GM15510 (cell line): ENCODE results near the gene MAP4K3.

Experiments
- POLR2A ChIP-seq: IDR thresholded peaks from 3 replicates; pipeline ENCODE4 v1.6.1; 2011; ENCODE audit warnings: borderline replicate concordance; ENCODE audit not compliant: insufficient read length; ENCODE audit errors: extremely low read depth

MAP4K3 gene

DNA sequence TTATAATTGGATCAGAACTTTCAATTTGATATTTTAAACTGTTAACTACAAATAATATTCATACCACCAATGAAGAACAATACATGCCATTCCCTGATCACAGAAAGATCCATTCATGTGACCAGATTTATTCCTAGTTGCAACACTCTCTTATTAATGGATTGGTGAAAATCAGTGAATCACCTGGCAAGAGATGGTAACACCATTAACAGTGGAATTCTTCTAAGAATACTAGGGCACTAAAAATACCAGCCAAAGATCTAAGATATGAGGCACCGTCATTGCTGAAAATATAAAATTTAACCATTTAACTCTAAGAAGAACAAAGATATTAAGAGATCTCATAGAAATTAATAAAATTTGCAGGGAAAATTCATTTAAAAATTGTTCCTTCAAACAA, 58.1 kb downstream of the MAP4K3 start:
- TF ChIP-seq POLR2A = no peak

GRCh38 chr2:39377226-39377939, 59.7 kb downstream of the MAP4K3 start:
- TF ChIP-seq POLR2A = no peak

- TF ChIP-seq POLR2A = no peak
These were observed 61.2 kb downstream of the MAP4K3 start for GRCh38 chr2:39375917-39376316.

GRCh38 chr2:39373181-39373802, 63.8 kb downstream of the MAP4K3 start:
- no peak for TF ChIP-seq POLR2A

DNA sequence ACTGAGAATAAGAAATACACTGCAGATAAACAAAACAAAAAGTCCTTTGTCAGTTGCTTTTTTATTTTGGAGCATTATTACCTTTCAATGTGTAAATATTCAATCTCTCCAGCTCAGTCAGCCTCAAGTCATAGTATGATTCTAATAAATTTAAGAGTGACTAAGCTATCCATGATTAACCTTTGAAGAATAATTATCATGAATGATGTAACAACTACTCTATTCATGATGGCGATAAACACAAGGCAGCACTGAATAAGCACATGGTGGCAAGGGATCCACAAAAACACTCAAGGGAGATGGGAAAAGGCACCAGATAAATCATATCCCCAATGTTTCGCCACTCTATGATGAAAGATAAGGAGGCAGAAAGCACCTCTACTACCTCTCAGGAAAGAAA, 67.0 kb downstream of the MAP4K3 start:
- TF ChIP-seq POLR2A = no peak

- no peak for TF ChIP-seq POLR2A
These were observed 68.2 kb downstream of the MAP4K3 start for GRCh38 chr2:39368846-39369245.

DNA sequence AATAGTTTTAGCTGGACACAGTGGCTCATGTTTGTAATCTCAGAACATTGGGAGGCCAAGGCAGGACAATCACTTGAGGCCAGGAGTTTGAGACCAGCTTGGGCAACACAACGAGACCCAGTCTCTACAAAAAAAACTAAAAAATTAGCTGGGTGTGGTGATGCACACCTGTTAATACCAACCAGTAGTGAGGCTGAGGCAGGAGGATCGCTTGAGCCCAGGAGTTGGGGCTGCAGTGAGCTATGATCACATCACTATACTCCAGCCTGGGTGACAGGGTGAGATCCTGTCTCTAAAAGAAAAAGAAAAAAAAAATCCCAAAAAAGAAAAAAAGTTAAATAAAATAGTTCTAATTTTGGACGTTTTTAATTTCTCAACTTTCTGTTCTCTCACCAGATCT, 68.7 kb downstream of the MAP4K3 start:
- no peak for TF ChIP-seq POLR2A

- TF ChIP-seq POLR2A = no peak
These were observed 74.5 kb downstream of the MAP4K3 start for GRCh38 chr2:39362595-39362994.

GRCh38 chr2:39361511-39361910, 75.6 kb downstream of the MAP4K3 start:
- no peak for TF ChIP-seq POLR2A

GRCh38 chr2:39359453-39360038, 77.5 kb downstream of the MAP4K3 start:
- no peak for TF ChIP-seq POLR2A

DNA sequence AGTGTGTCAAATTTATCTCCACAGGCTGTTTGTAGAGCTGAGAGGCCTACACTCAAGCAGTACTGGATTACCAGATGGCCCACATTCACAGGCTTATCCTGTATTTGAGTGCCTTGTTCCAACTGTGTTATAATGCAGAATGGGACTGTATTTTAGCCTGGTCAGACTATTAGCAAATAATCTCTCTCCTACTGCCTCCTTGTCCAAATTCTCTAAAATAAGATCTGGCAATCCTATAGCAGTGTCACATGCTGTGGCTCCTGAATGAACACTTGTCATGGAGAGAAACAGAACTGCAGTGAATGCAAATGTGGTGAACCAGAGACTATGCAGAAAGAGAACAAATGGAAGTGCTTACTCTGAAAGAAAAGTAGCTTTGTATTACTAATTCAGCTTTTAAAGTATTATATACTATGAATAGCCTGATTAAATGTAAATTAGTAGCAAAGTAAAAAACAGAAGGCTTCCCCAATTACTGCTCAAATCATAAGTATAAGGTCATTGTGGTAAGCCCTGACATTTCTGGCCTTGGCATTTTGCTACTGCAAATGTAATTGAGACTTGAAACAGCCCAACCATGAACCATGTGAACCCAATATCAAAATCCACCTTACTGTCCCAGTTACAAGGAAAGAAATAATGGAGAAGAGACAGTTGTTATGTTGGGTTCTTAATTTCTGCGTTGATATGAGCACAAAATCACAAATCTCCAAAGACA, 80.0 kb downstream of the MAP4K3 start:
- no peak for TF ChIP-seq POLR2A

DNA sequence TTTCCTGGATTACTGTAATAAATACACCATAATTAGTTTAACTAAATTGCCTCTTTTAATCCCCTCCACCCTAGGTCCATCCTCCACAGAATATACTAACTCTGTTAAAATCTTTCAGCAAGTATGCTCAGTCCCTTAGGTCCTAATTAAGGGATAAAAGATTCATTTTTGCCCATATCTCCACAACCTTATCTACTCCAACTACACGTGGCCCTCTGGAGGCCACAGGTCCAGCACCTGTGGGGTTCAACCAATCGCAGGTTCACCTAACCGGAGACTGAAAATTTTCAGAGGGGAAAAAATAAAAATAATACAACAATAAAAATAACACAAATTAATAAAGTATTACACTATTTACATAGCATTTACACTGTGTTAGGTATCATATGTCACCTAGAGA, 86.4 kb downstream of the MAP4K3 start:
- no peak for TF ChIP-seq POLR2A

DNA sequence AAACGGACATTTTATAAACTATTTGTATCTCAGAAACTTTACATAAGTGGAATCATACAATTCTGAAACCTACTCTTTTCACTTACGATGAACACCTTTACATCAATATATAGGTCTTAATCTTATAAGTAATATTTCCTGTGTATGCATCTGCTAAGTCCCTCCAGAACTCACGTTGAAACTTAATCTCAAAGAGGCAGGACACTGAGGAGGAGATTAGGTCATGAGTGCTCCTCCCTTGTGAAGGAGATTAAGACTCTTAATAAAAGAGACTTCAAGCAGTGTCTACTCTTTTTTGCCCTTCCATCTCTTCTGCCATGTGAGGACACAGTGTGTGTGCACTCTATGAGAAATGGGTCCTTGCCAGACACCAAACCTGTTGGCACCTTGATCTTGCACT, 98.6 kb downstream of the MAP4K3 start:
- no peak for TF ChIP-seq POLR2A

DNA sequence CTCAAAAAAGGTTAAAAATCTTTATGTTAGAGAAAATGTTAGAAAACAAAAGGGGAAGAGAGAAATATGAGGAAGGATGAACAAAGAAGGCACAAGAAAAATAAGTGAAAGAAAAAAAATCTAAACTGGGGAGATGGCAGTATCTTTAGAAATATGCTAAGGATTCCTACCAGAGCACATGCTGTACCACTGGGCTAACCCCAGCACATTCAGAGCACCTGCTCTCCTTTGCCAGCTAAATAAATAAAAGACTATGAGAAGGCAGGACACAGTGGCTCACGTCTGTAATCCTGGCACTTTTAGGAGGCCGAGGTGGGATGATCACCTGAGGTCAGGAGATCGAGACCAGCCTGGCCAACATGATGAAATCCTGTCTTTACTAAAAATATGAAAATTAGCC, 101.2 kb downstream of the MAP4K3 start:
- no peak for TF ChIP-seq POLR2A

DNA sequence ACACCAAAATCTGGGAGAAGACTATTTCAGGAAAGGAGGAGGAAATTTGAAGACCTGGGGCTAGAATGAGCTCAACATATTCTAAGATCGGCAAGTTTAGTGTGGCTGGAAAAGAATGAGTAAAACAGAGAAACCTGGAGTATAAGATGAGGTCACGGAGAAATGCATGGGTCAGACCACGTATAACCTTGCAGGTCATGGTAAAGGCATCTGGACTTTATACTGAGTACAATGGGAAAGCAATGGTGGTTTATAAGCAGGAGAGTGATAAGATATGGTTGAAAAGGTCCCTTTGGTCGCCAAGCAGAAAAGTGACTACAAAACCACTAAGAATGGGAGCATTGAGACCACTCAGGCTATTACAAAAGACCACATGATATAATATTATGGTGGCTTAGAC, 102.1 kb downstream of the MAP4K3 start:
- no peak for TF ChIP-seq POLR2A
